ENCODE measurements around the gene MGMT.

GRCh38 chr10:129514568-129515451, 47.8 kb downstream of the MGMT start:
- TF ChIP-seq CTCF (IDR thresholded peaks at IDR 0.05 in 2 of 3, conservative IDR thresholded peaks at IDR 0.05 in 1 of 3; ENCODE audit: borderline replicate concordance in 1 of 3, insufficient read depth in 1 of 3, low read depth in 2 of 3, low read length in 2 of 3) (no peak), ATF3 (IDR thresholded peaks at IDR 0.05) (no peak), ZFX (IDR thresholded peaks at IDR 0.05) (no peak), POLR2AphosphoS5 (IDR thresholded peaks at IDR 0.05; ENCODE audit: low read depth, low read length) (no peak), EZH2 (IDR thresholded peaks at IDR 0.05) (no peak), MAX (IDR thresholded peaks at IDR 0.05) (no peak), POLR2A (IDR thresholded peaks at IDR 0.05; ENCODE audit: borderline replicate concordance, extremely low read depth, insufficient read depth, insufficient read length) (no peak), CBX3 (IDR thresholded peaks at IDR 0.05; ENCODE audit: low read depth) (no peak), JUND (IDR thresholded peaks at IDR 0.05) (no peak), REST (IDR thresholded peaks at IDR 0.05; ENCODE audit: low read depth) (no peak)
